ENCODE results near the gene U2AF1.
"Not testable (repeated sequence)": the region's sequence is repeated elsewhere in the genome, so short reads cannot be mapped to it uniquely, and the experiment has no call there.

U2AF1 gene

DNA sequence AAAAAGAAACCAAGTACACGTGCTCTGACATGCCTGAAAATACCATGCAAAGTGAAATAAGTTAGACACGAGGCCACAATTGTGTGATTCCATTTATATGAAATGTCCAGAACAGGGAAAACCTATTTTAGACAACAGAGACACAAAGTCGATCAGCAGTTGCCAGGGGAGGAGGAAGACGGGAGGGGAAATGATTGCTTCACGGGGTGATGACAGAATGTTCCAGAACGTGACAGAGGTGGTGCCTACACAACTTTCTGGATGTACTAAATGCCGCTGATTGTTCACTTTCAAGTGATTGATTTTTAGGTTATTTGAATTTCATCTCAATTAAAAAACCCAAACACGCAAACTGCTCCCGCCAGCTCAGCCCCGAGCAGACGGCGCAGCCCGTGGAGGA lies 54.3 kb downstream of the U2AF1 start:
- H3K27me3 ChIP-seq (replicated peaks; ENCODE audit: control insufficient read depth, insufficient read depth, low read length); H3K4me3 ChIP-seq (ENCODE audit: low read length); H3K9ac ChIP-seq (ENCODE audit: low read length); H3K36me3 ChIP-seq (ENCODE audit: control insufficient read depth, insufficient read depth, low read length, severe bottlenecking); H3K4me1 ChIP-seq (ENCODE audit: control insufficient read depth, insufficient read depth, low read length); DNase-seq (ENCODE audit: low read depth); H3K9me3 ChIP-seq (ENCODE audit: control insufficient read depth, low read length): not testable (repeated sequence)

DNA sequence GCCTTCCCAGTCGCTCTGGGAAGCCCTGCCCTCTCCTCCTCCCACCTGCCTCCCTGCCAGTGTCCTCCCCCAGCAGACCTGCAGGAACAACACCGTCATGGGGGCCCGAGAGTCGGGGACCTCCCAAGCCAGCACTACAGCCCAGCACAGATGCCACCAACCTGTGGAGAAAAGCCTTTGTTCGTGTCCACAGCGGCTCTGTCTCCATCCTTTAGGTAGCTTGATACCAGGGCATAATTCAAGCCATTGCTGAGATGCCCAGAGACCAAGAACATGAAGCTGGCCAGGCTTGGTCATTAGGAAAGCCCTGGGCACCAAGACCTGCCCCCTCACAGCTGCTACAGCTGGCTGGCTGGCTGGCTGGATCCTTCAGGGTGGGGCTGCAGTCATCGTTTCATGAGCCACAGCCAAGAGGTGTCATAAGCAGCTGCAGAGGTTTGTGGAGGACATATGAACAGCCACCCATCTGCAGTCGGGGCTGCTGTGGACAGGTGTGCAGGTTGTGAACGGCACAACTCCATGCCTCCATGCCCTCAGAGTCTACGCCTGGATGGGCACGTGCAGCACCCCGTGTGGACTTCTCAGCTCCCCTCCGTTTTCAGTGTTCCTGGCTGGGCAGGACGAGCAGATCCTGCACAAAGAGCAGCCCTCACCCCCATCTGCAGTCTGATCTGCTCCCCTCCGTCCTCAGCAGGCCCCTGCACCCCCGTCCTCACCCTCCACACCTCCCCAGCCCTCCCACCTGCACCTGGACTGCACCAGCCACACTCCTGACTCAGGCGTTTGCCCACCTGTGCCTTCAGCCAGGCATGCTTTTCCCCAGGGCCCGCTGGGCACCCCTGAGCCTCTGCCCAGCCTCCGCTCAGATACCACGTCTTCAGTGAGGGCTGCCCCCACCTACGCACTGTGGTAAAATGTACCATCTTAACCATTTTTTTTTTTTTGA lies 61.2 kb downstream of the U2AF1 start:
- peak; percentile 8 for DNase-seq (ENCODE audit: low read depth)
- H3K36me3 ChIP-seq (ENCODE audit: control insufficient read depth, insufficient read depth, low read length, severe bottlenecking); H3K9ac ChIP-seq (ENCODE audit: low read length): not testable (repeated sequence)

DNA sequence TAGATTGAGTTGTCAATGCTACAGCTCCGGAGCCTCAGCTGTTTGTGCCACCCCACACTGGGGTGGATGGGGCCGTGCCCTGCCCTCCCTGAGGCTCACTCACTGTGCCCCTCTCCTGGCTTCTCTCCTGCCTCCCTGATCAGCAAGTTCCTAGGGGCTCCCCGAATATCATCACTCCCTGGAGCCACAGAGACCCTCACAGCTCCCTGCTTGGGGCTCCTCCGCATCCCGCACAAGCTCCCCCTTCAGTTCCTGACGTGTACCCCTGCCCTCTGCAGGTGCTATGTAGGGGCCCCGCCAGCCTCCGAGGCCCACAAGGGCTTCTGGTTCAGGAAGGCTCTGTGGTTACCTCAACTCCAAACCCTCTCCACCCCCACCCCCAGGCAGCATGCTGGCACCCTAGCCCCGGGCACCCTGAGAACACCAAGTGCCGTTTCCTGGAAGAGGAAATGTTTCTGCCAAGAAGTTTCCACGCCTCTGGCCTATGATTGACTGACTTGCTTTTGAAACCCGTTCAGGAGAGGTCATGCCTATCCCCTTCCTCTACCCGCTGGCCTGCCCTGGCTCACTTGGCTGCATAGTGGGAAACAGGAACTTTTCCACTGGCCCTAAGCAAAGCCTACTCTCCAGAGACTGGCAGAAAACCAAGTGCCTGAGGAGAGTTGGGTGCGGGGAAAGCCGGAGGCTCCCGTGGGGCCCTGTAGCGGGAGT lies 62.0 kb downstream of the U2AF1 start:
- H3K4me3 ChIP-seq (ENCODE audit: low read length); H3K4me1 ChIP-seq (ENCODE audit: control insufficient read depth, insufficient read depth, low read length); H3K36me3 ChIP-seq (ENCODE audit: control insufficient read depth, insufficient read depth, low read length, severe bottlenecking); DNase-seq (ENCODE audit: low read depth); H3K27me3 ChIP-seq (replicated peaks; ENCODE audit: control insufficient read depth, insufficient read depth, low read length); H3K9me3 ChIP-seq (ENCODE audit: control insufficient read depth, low read length); H3K9ac ChIP-seq (ENCODE audit: low read length): not testable (repeated sequence)

More for the DNA sequence above, 61.2 kb downstream of the U2AF1 start:
- H3K4me3 ChIP-seq (ENCODE audit: low read length); H3K27me3 ChIP-seq (replicated peaks; ENCODE audit: control insufficient read depth, insufficient read depth, low read length); H3K4me1 ChIP-seq (ENCODE audit: control insufficient read depth, insufficient read depth, low read length); H3K9me3 ChIP-seq (ENCODE audit: control insufficient read depth, low read length): not testable (repeated sequence)

DNA sequence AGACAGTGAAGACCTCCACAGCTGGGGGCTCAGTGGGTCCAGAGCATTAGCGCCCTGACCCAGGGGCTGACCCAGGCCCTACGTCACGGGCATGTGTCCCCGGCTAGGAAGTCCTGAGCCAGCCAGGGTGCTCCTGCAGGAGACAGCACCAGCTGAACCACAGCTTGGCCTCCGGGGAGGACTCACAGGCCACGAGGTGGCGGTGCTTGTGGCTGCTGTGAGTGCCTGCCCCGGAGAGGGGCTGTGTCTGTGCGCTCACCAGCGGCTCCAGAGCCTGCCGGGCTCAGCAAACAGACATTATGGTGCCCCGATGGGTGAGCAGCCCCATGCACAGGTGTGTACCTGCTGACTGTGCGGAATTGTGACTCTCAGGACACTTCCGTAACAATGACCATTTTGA lies 62.8 kb downstream of the U2AF1 start:
- DNase-seq (ENCODE audit: low read depth); H3K9ac ChIP-seq (ENCODE audit: low read length); H3K36me3 ChIP-seq (ENCODE audit: control insufficient read depth, insufficient read depth, low read length, severe bottlenecking); H3K27me3 ChIP-seq (replicated peaks; ENCODE audit: control insufficient read depth, insufficient read depth, low read length); H3K9me3 ChIP-seq (ENCODE audit: control insufficient read depth, low read length); H3K4me1 ChIP-seq (ENCODE audit: control insufficient read depth, insufficient read depth, low read length); H3K4me3 ChIP-seq (ENCODE audit: low read length): not testable (repeated sequence)

DNA sequence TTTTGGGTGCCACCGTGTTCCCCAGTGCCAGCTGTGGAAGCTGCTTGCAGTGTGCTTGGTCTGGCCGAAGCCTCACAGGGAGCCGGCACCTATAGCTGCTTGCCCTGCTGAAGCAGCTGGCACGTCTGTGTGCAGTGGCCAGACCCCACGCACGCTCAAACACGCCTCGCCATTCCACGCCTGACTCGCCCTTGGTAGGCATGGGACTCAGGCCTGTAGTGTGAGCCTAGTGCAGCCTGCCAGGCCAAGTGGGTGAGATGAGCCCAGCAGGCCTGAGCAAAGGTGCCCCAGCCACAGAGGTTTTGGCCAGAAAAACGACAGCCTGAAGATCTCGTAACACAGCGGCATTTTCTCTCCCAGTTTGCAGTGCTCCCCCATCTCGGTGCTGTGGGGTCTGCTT lies 64.1 kb downstream of the U2AF1 start:
- not testable (repeated sequence) for H3K9ac ChIP-seq (ENCODE audit: low read length); H3K4me1 ChIP-seq (ENCODE audit: control insufficient read depth, insufficient read depth, low read length); H3K9me3 ChIP-seq (ENCODE audit: control insufficient read depth, low read length); H3K27me3 ChIP-seq (replicated peaks; ENCODE audit: control insufficient read depth, insufficient read depth, low read length); DNase-seq (ENCODE audit: low read depth); H3K36me3 ChIP-seq (ENCODE audit: control insufficient read depth, insufficient read depth, low read length, severe bottlenecking); H3K4me3 ChIP-seq (ENCODE audit: low read length)
